GM23248 (cell line): ENCODE data around the gene KIF20A. TPM values are rescaled to one million over a fixed set of nuclear protein-coding genes. Genes with fewer than 3 reads are reported as not detected.

ENCODE experiments used
- DNase-seq: peaks from one replicate; pipeline ENCODE4 v3.0.0-alpha.2; 2015
- H2AFZ ChIP-seq: fragments of 200-600 bp; sonication (generic); 2 replicates; pipeline ENCODE4 v1.6.1; 2016; ENCODE audit warnings: antibody characterized with exemption
- H3F3A ChIP-seq: fragments of 200-600 bp; sonication (generic); 2 replicates; pipeline ENCODE4 v1.6.1; 2016; ENCODE audit warnings: mild to moderate bottlenecking, antibody characterized with exemption, mixed run types; ENCODE audit not compliant: insufficient read depth
- H3K27ac ChIP-seq: fragments of 200-600 bp; sonication (generic); 2 replicates; pipeline ENCODE4 v1.5.1; 2016; ENCODE audit warnings: mild to moderate bottlenecking
- H3K27me3 ChIP-seq: fragments of 200-600 bp; sonication (generic); replicated peaks from 2 replicates; pipeline ENCODE4 v1.6.1; 2016; ENCODE audit warnings: mild to moderate bottlenecking; ENCODE audit not compliant: insufficient read depth
- H3K36me3 ChIP-seq: fragments of 200-600 bp; sonication (generic); 2 replicates; pipeline ENCODE4 v1.6.1; 2016; ENCODE audit warnings: low read depth, mild to moderate bottlenecking
- H3K4me1 ChIP-seq: fragments of 200-600 bp; sonication (generic); 2 replicates; pipeline ENCODE4 v1.6.1; 2016; ENCODE audit warnings: mild to moderate bottlenecking; ENCODE audit not compliant: insufficient read depth
- H3K4me2 ChIP-seq: fragments of 200-600 bp; sonication (generic); one replicate; pipeline ENCODE4 v1.6.1; 2016; ENCODE audit warnings: mild to moderate bottlenecking; ENCODE audit not compliant: unreplicated experiment
- H3K4me3 ChIP-seq: fragments of 200-600 bp; sonication (generic); 2 replicates; pipeline ENCODE4 v1.5.1; 2016; ENCODE audit warnings: mild to moderate bottlenecking
- H3K79me2 ChIP-seq: fragments of 200-600 bp; sonication (generic); 2 replicates; pipeline ENCODE4 v1.6.1; 2016; ENCODE audit warnings: mild to moderate bottlenecking; ENCODE audit not compliant: insufficient read depth
- H3K9ac ChIP-seq: fragments of 200-600 bp; sonication (generic); 2 replicates; pipeline ENCODE4 v1.6.1; 2016; ENCODE audit warnings: mild to moderate bottlenecking
- H3K9me2 ChIP-seq: fragments of 200-600 bp; sonication (generic); 2 replicates; pipeline ENCODE4 v1.6.1; 2016; ENCODE audit warnings: mixed run types, mild to moderate bottlenecking, moderate library complexity; ENCODE audit not compliant: insufficient read depth
- H3K9me3 ChIP-seq: fragments of 200-600 bp; sonication (generic); one replicate; pipeline ENCODE4 v1.6.1; 2017; ENCODE audit warnings: low read depth
- H4K20me1 ChIP-seq: fragments of 200-600 bp; sonication (generic); 2 replicates; pipeline ENCODE4 v1.6.0; 2016; ENCODE audit not compliant: insufficient read depth
- EZH2 ChIP-seq: fragments of 200-600 bp; sonication (generic); IDR thresholded peaks from 2 replicates; pipeline ENCODE4 v1.6.1; 2018; ENCODE audit warnings: antibody characterized with exemption, mild to moderate bottlenecking; ENCODE audit not compliant: insufficient read depth, poor library complexity, severe bottlenecking
- EZH2phosphoT487 ChIP-seq: fragments of 200-600 bp; sonication (generic); IDR thresholded peaks from 2 replicates; pipeline ENCODE4 v1.6.1; 2018; ENCODE audit warnings: antibody characterized with exemption, moderate library complexity, mild to moderate bottlenecking, low read depth; ENCODE audit not compliant: insufficient read depth
- WGBS, 2 experiments: methylation state at CpG; one replicate each; pipeline ENCODE4 v1.1.6; 2015 to 2017; ENCODE audit warnings: low lambda C conversion rate in 2 of 2, low coverage in 1 of 2; ENCODE audit errors: missing lambda C conversion rate in 2 of 2; 5-methylcytosine and 5-hydroxymethylcytosine counted together
- in situ Hi-C: fragments of 300-500 bp; cut with MboI; formaldehyde crosslinking; loops from 2 replicates; pipeline ENCODE4 v1.15.0; 2020
- polyA plus RNA-seq: library from polyadenylated mRNA; unstranded; fragments of >200 nt; fragmentation: Nextera tagmentation; extraction: Ambion mirVana; gene quantifications from 2 replicates; pipeline ENCODE4 v1.2.1, GENCODE V29; 2016
- total RNA-seq: library from RNA; depleted of rRNA; stranded (reverse); fragments of >200 nt; shearing (Covaris generic); gene quantifications from 2 replicates; pipeline ENCODE4 v1.2.3, GENCODE V29; 2014

KIF20A gene
- total and polyA plus RNA-seq, 2 experiments from 2014 or later: 26.0 to 28.2 TPM

- no peak overlapping the region for H3K9ac ChIP-seq
- H3K27ac ChIP-seq: no peak overlapping the region
- in situ Hi-C loops: no loop called here
- no peaks in the 10 kb centered on the region for H3K36me3 ChIP-seq
- no peaks in the 10 kb centered on the region for H3K9me2 ChIP-seq
- no peaks in the 10 kb centered on the region for H4K20me1 ChIP-seq
- H3K4me1 ChIP-seq: no peaks in the 10 kb centered on the region
- no peak overlapping the region for H2AFZ ChIP-seq
- H3K9me3 ChIP-seq: no peaks in the 10 kb centered on the region
- no peaks in the 10 kb centered on the region for H3K79me2 ChIP-seq
- H3F3A ChIP-seq: no peaks in the 10 kb centered on the region
- no peak overlapping the region for H3K4me3 ChIP-seq
- no peak for DNase-seq
- TF ChIP-seq EZH2phosphoT487: no peak
- TF ChIP-seq EZH2: no peak
- 46 to 57% methylated on average over 6 of the region's 6 CpGs for WGBS, 2 experiments
- H3K4me2 ChIP-seq: no peak overlapping the region
- H3K27me3 ChIP-seq: no peaks in the 10 kb centered on the region
These were observed 45.8 kb downstream of the KIF20A start for GRCh38 chr5:138224712-138225111.

GRCh38 chr5:138226910-138227309, 48.0 kb downstream of the KIF20A start:
- Histone ChIP-seq H3K79me2 (no peaks in the 10 kb centered on the region), H3K36me3 (no peaks in the 10 kb centered on the region), H3F3A (0 out of 2 replicates have a peak, but pooled peaks cover 8% of the 10 kb centered on the region), H3K9me3 (no peaks in the 10 kb centered on the region), H3K4me3 (no peak overlapping the region), H3K27ac (no peak overlapping the region), H3K9me2 (no peaks in the 10 kb centered on the region), H2AFZ (no peak overlapping the region), H3K4me2 (no peak overlapping the region), H3K27me3 (no peaks in the 10 kb centered on the region), H3K4me1 (0 out of 2 replicates have a peak, but pooled peaks cover 13% of the 10 kb centered on the region), H4K20me1 (no peaks in the 10 kb centered on the region), H3K9ac (no peak overlapping the region)
- in situ Hi-C loops: no loop called here
- no peak for DNase-seq
- no peak for TF ChIP-seq EZH2
- no peak for TF ChIP-seq EZH2phosphoT487

GRCh38 chr5:138229387-138229786, 50.5 kb downstream of the KIF20A start:
- Histone ChIP-seq H3K27ac (no peak overlapping the region), H3F3A (0 out of 2 replicates have a peak, but pooled peaks cover 8% of the 10 kb centered on the region), H4K20me1 (no peaks in the 10 kb centered on the region), H2AFZ (no peak overlapping the region), H3K9me3 (no peaks in the 10 kb centered on the region), H3K4me1 (0 out of 2 replicates have a peak, but pooled peaks cover 13% of the 10 kb centered on the region), H3K4me3 (no peak overlapping the region), H3K4me2 (no peak overlapping the region), H3K36me3 (no peaks in the 10 kb centered on the region), H3K79me2 (no peaks in the 10 kb centered on the region), H3K9me2 (no peaks in the 10 kb centered on the region), H3K9ac (no peak overlapping the region), H3K27me3 (no peaks in the 10 kb centered on the region)
- 73 to 76% methylated on average over 6 of the region's 6 CpGs for WGBS, 2 experiments
- no peak for TF ChIP-seq EZH2phosphoT487
- no peak for TF ChIP-seq EZH2
- DNase-seq: no peak
- in situ Hi-C loops: no loop called here

GRCh38 chr5:138230261-138230660, 51.3 kb downstream of the KIF20A start:
- no peak overlapping the region for H3K9ac ChIP-seq
- H2AFZ ChIP-seq: no peak overlapping the region
- 0 out of 2 replicates have a peak, but pooled peaks cover 8% of the 10 kb centered on the region for H3F3A ChIP-seq
- no peak overlapping the region for H3K4me3 ChIP-seq
- peak; percentile 73 for DNase-seq
- no peaks in the 10 kb centered on the region for H3K79me2 ChIP-seq
- H3K4me1 ChIP-seq: 0 out of 2 replicates have a peak, but pooled peaks cover 13% of the 10 kb centered on the region
- H4K20me1 ChIP-seq: no peaks in the 10 kb centered on the region
- in situ Hi-C loops: no loop called here
- no peaks in the 10 kb centered on the region for H3K9me2 ChIP-seq
- H3K4me2 ChIP-seq: no peak overlapping the region
- no peak overlapping the region for H3K27ac ChIP-seq
- H3K9me3 ChIP-seq: no peaks in the 10 kb centered on the region
- no peaks in the 10 kb centered on the region for H3K27me3 ChIP-seq
- H3K36me3 ChIP-seq: no peaks in the 10 kb centered on the region
- TF ChIP-seq EZH2: no peak

- H3K9me3 ChIP-seq: no peaks in the 10 kb centered on the region
- 0 out of 2 replicates have a peak, but pooled peaks cover 8% of the 10 kb centered on the region for H3F3A ChIP-seq
- no peak overlapping the region for H3K27ac ChIP-seq
- H3K9ac ChIP-seq: no peak overlapping the region
- no peaks in the 10 kb centered on the region for H3K9me2 ChIP-seq
- H3K4me3 ChIP-seq: no peak overlapping the region
- peak; percentile 59 for DNase-seq
- WGBS, 2 experiments: 63 to 70% methylated on average over 7 of the region's 7 CpGs
- H3K4me1 ChIP-seq: 0 out of 2 replicates have a peak, but pooled peaks cover 13% of the 10 kb centered on the region
- H4K20me1 ChIP-seq: no peaks in the 10 kb centered on the region
- H3K36me3 ChIP-seq: no peaks in the 10 kb centered on the region
- H2AFZ ChIP-seq: no peak overlapping the region
- no peak overlapping the region for H3K4me2 ChIP-seq
- H3K79me2 ChIP-seq: no peaks in the 10 kb centered on the region
- TF ChIP-seq EZH2 (no peak), EZH2phosphoT487 (no peak)
- in situ Hi-C loops: no loop called here
- no peaks in the 10 kb centered on the region for H3K27me3 ChIP-seq
These were observed 52.2 kb downstream of the KIF20A start for GRCh38 chr5:138230981-138231589.
